ENCODE measurements around the gene RFX7. TPM values are rescaled to one million over a fixed set of nuclear protein-coding genes. Genes with fewer than 3 reads are reported as not detected.

Gene RFX7
- total and polyA plus RNA-seq, 4 donors = 1.0 to 22.1 (median 9.7) TPM

GRCh38 chr15:56236197-56236596, 7.5 kb downstream of the RFX7 start:
- ATAC-seq (ENCODE audit: low FRiP score) (no peak), DNase-seq (no peak)
- intact Hi-C loops (cut with DNase I) = no loop called here
- Histone ChIP-seq H3K4me3 (ENCODE audit: low read length in 2 of 2) (no peak overlapping the region), H3K9me3 (ENCODE audit: control insufficient read depth, low read length) (peaks cover 4% of the 10 kb centered on the region), H3K4me1 (ENCODE audit: control insufficient read depth in 1 of 2, insufficient read depth in 2 of 2, low read length in 2 of 2) (no peaks in the 10 kb centered on the region), H3K27me3 (ENCODE audit: control insufficient read depth in 1 of 2, insufficient read depth in 2 of 2, low read length in 1 of 2) (no peaks in the 10 kb centered on the region), H3K36me3 (ENCODE audit: control insufficient read depth in 1 of 2, insufficient read depth in 2 of 2, low read length in 1 of 2) (no peaks in the 10 kb centered on the region), H3K27ac (ENCODE audit: low read depth in 1 of 2, low read length in 2 of 2) (no peak overlapping the region)
- 71 to 76% methylated on average over 3 of the region's 3 CpGs for WGBS, 2 donors

- no peaks in the 10 kb centered on the region for H3K27me3 ChIP-seq (ENCODE audit: control insufficient read depth in 1 of 2, insufficient read depth in 2 of 2, low read length in 1 of 2)
- no peaks in the 10 kb centered on the region for H3K4me1 ChIP-seq (ENCODE audit: control insufficient read depth in 1 of 2, insufficient read depth in 2 of 2, low read length in 2 of 2)
- DNase-seq (no peak), ATAC-seq (ENCODE audit: low FRiP score) (no peak)
- H3K27ac ChIP-seq (ENCODE audit: low read depth in 1 of 2, low read length in 2 of 2) = no peak overlapping the region
- intact Hi-C loops (cut with DNase I) = no loop called here
- H3K36me3 ChIP-seq (ENCODE audit: control insufficient read depth in 1 of 2, insufficient read depth in 2 of 2, low read length in 1 of 2) = no peaks in the 10 kb centered on the region
- H3K9me3 ChIP-seq (ENCODE audit: control insufficient read depth, low read length) = peaks cover 4% of the 10 kb centered on the region
- no peak overlapping the region for H3K4me3 ChIP-seq (ENCODE audit: low read length in 2 of 2)
- 9 to 20% methylated on average over 4 of the region's 4 CpGs for WGBS, 2 donors
Observed at GRCh38 chr15:56234804-56235203, 8.9 kb downstream of the RFX7 start.

- no peak for ATAC-seq (ENCODE audit: low FRiP score)
- 95 to 99% methylated on average over 3 of the region's 3 CpGs for WGBS, 2 donors
- H3K36me3 ChIP-seq (ENCODE audit: control insufficient read depth in 1 of 2, insufficient read depth in 2 of 2, low read length in 1 of 2) = no peaks in the 10 kb centered on the region
- peaks cover 4% of the 10 kb centered on the region for H3K9me3 ChIP-seq (ENCODE audit: control insufficient read depth, low read length)
- no peak overlapping the region for H3K4me3 ChIP-seq (ENCODE audit: low read length in 2 of 2)
- intact Hi-C loops (cut with DNase I) = no loop called here
- H3K27me3 ChIP-seq (ENCODE audit: control insufficient read depth in 1 of 2, insufficient read depth in 2 of 2, low read length in 1 of 2) = no peaks in the 10 kb centered on the region
- no peak for DNase-seq
- H3K27ac ChIP-seq (ENCODE audit: low read depth in 1 of 2, low read length in 2 of 2) = no peak overlapping the region
- no peaks in the 10 kb centered on the region for H3K4me1 ChIP-seq (ENCODE audit: control insufficient read depth in 1 of 2, insufficient read depth in 2 of 2, low read length in 2 of 2)
Observed at GRCh38 chr15:56233549-56233948, 10.1 kb downstream of the RFX7 start.

- Histone ChIP-seq H3K27me3 (ENCODE audit: control insufficient read depth in 1 of 2, insufficient read depth in 2 of 2, low read length in 1 of 2) (no peaks in the 10 kb centered on the region), H3K27ac (ENCODE audit: low read depth in 1 of 2, low read length in 2 of 2) (no peak overlapping the region), H3K4me1 (ENCODE audit: control insufficient read depth in 1 of 2, insufficient read depth in 2 of 2, low read length in 2 of 2) (no peaks in the 10 kb centered on the region), H3K9me3 (ENCODE audit: control insufficient read depth, low read length) (peaks cover 4% of the 10 kb centered on the region), H3K4me3 (ENCODE audit: low read length in 2 of 2) (no peak overlapping the region), H3K36me3 (ENCODE audit: control insufficient read depth in 1 of 2, insufficient read depth in 2 of 2, low read length in 1 of 2) (no peaks in the 10 kb centered on the region)
- 93 to 99% methylated on average over 3 of the region's 3 CpGs for WGBS, 2 donors
- ATAC-seq (ENCODE audit: low FRiP score) (no peak), DNase-seq (no peak)
- intact Hi-C loops (cut with DNase I) = no loop called here
Observed at GRCh38 chr15:56232058-56232457, 11.6 kb downstream of the RFX7 start.

GRCh38 chr15:56228854-56229253, 14.8 kb downstream of the RFX7 start:
- Histone ChIP-seq H3K27ac (ENCODE audit: low read depth in 1 of 2, low read length in 2 of 2) (no peak overlapping the region), H3K9me3 (ENCODE audit: control insufficient read depth, low read length) (peaks cover 4% of the 10 kb centered on the region), H3K36me3 (ENCODE audit: control insufficient read depth in 1 of 2, insufficient read depth in 2 of 2, low read length in 1 of 2) (no peaks in the 10 kb centered on the region), H3K4me3 (ENCODE audit: low read length in 2 of 2) (no peak overlapping the region), H3K4me1 (ENCODE audit: control insufficient read depth in 1 of 2, insufficient read depth in 2 of 2, low read length in 2 of 2) (no peaks in the 10 kb centered on the region), H3K27me3 (ENCODE audit: control insufficient read depth in 1 of 2, insufficient read depth in 2 of 2, low read length in 1 of 2) (no peaks in the 10 kb centered on the region)
- intact Hi-C loops (cut with DNase I) = no loop called here
- DNase-seq = no peak
- no peak for ATAC-seq (ENCODE audit: low FRiP score)

- Histone ChIP-seq H3K27me3 (ENCODE audit: control insufficient read depth in 1 of 2, insufficient read depth in 2 of 2, low read length in 1 of 2) (no peaks in the 10 kb centered on the region), H3K9me3 (ENCODE audit: control insufficient read depth, low read length) (peaks cover 4% of the 10 kb centered on the region), H3K4me1 (ENCODE audit: control insufficient read depth in 1 of 2, insufficient read depth in 2 of 2, low read length in 2 of 2) (no peaks in the 10 kb centered on the region), H3K36me3 (ENCODE audit: control insufficient read depth in 1 of 2, insufficient read depth in 2 of 2, low read length in 1 of 2) (no peaks in the 10 kb centered on the region), H3K27ac (ENCODE audit: low read depth in 1 of 2, low read length in 2 of 2) (no peak overlapping the region), H3K4me3 (ENCODE audit: low read length in 2 of 2) (no peak overlapping the region)
- intact Hi-C loops (cut with DNase I) = no loop called here
- ATAC-seq (ENCODE audit: low FRiP score) (no peak), DNase-seq (no peak)
Observed at GRCh38 chr15:56228352-56228751, 15.3 kb downstream of the RFX7 start.

GRCh38 chr15:56227780-56228179, 15.9 kb downstream of the RFX7 start:
- Histone ChIP-seq H3K27me3 (ENCODE audit: control insufficient read depth in 1 of 2, insufficient read depth in 2 of 2, low read length in 1 of 2) (no peaks in the 10 kb centered on the region), H3K36me3 (ENCODE audit: control insufficient read depth in 1 of 2, insufficient read depth in 2 of 2, low read length in 1 of 2) (no peaks in the 10 kb centered on the region), H3K4me3 (ENCODE audit: low read length in 2 of 2) (no peak overlapping the region), H3K4me1 (ENCODE audit: control insufficient read depth in 1 of 2, insufficient read depth in 2 of 2, low read length in 2 of 2) (no peaks in the 10 kb centered on the region), H3K27ac (ENCODE audit: low read depth in 1 of 2, low read length in 2 of 2) (no peak overlapping the region), H3K9me3 (ENCODE audit: control insufficient read depth, low read length) (peaks cover 4% of the 10 kb centered on the region)
- intact Hi-C loops (cut with DNase I) = no loop called here
- ATAC-seq (ENCODE audit: low FRiP score) = no peak
- DNase-seq = no peak
- whole genome bisulfite sequencing, 2 donors = 98 to 99% methylated on average over 2 of the region's 2 CpGs

- Histone ChIP-seq H3K36me3 (ENCODE audit: control insufficient read depth in 1 of 2, insufficient read depth in 2 of 2, low read length in 1 of 2) (no peaks in the 10 kb centered on the region), H3K4me3 (ENCODE audit: low read length in 2 of 2) (no peak overlapping the region), H3K27ac (ENCODE audit: low read depth in 1 of 2, low read length in 2 of 2) (no peak overlapping the region), H3K4me1 (ENCODE audit: control insufficient read depth in 1 of 2, insufficient read depth in 2 of 2, low read length in 2 of 2) (no peaks in the 10 kb centered on the region), H3K27me3 (ENCODE audit: control insufficient read depth in 1 of 2, insufficient read depth in 2 of 2, low read length in 1 of 2) (no peaks in the 10 kb centered on the region), H3K9me3 (ENCODE audit: control insufficient read depth, low read length) (peaks cover 3% of the 10 kb centered on the region)
- ATAC-seq (ENCODE audit: low FRiP score) (no peak), DNase-seq (no peak)
- WGBS, 2 donors = 82 to 99% methylated on average over 3 of the region's 3 CpGs
- intact Hi-C loops (cut with DNase I) = no loop called here
Observed at GRCh38 chr15:56227306-56227705, 16.4 kb downstream of the RFX7 start.

- no peak for ATAC-seq (ENCODE audit: low FRiP score)
Observed at GRCh38 chr15:56225520-56225919, 18.2 kb downstream of the RFX7 start.

More at GRCh38 chr15:56225520-56225919, 18.2 kb downstream of the RFX7 start:
- Histone ChIP-seq H3K4me3 (ENCODE audit: low read length in 2 of 2) (no peak overlapping the region), H3K4me1 (ENCODE audit: control insufficient read depth in 1 of 2, insufficient read depth in 2 of 2, low read length in 2 of 2) (no peaks in the 10 kb centered on the region), H3K36me3 (ENCODE audit: control insufficient read depth in 1 of 2, insufficient read depth in 2 of 2, low read length in 1 of 2) (no peaks in the 10 kb centered on the region), H3K27me3 (ENCODE audit: control insufficient read depth in 1 of 2, insufficient read depth in 2 of 2, low read length in 1 of 2) (no peaks in the 10 kb centered on the region), H3K27ac (ENCODE audit: low read depth in 1 of 2, low read length in 2 of 2) (no peak overlapping the region), H3K9me3 (ENCODE audit: control insufficient read depth, low read length) (no peaks in the 10 kb centered on the region)
- intact Hi-C loops (cut with DNase I) = no loop called here
- no peak for DNase-seq
- 78 to 88% methylated on average over 1 of the region's 1 CpG for WGBS, 2 donors
